ENCODE data around the gene KDM5C.

DNA sequence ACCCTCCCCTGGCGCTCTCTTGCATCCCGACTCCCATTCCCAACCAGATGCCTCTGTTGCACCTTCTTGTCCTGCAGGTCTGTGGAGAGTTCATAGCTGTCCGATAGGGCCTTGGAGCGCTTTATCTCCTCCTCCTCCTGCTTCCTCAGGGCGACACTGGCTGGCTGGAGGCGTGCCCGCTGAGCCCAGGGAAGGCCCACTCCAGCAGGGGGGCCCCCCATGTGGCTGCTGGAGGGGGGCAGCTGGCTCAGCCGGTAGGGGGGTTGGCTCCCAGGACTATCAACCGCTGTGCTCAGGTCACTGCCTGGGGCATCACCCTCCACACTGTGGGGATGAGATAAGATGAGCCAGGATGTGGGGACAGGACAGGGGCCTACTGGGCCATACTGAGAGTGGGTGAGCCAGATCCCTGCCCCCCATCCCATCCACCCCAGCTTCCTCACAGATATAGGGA, 30.8 kb upstream of the KDM5C start:
- TF ChIP-seq, protein P1, sequence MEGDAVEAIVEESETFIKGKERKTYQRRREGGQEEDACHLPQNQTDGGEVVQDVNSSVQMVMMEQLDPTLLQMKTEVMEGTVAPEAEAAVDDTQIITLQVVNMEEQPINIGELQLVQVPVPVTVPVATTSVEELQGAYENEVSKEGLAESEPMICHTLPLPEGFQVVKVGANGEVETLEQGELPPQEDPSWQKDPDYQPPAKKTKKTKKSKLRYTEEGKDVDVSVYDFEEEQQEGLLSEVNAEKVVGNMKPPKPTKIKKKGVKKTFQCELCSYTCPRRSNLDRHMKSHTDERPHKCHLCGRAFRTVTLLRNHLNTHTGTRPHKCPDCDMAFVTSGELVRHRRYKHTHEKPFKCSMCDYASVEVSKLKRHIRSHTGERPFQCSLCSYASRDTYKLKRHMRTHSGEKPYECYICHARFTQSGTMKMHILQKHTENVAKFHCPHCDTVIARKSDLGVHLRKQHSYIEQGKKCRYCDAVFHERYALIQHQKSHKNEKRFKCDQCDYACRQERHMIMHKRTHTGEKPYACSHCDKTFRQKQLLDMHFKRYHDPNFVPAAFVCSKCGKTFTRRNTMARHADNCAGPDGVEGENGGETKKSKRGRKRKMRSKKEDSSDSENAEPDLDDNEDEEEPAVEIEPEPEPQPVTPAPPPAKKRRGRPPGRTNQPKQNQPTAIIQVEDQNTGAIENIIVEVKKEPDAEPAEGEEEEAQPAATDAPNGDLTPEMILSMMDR (conservative IDR thresholded peaks at IDR 0.05): no peak
- TF ChIP-seq EZH2 (IDR thresholded peaks at IDR 0.05; ENCODE audit: low read depth): no peak
